A549 (cell line): ENCODE data around the gene FOXO1. TPM values are rescaled to one million over a fixed set of nuclear protein-coding genes. Genes with fewer than 3 reads are reported as not detected.

Experiments used
- ATAC-seq, 2 experiments: fragments of 200-7000 bp in 1 of 2; fragments of >200 bp in 1 of 2; cut with Nextera tagmentation in 1 of 2; cut with Tn5 transposase in 1 of 2; 3 replicates each; pipeline versions ENCODE4 v1.8.0 to v1.9.1; 2018 to 2020; ENCODE audit warnings: mild to moderate bottlenecking in 1 of 2, moderate library complexity in 1 of 2
- CTCF ChIA-PET: fragments of 300-600 bp; sonication (Branson Sonifier 250); formaldehyde crosslinking; extraction: SDS; loops from one replicate; lab custom pipeline; 2021; ENCODE audit warnings: antibody characterized with exemption, inconsistent platforms; lab: Yijun Ruan, JAX
- POLR2A ChIA-PET: fragments of 350-600 bp; formaldehyde crosslinking; extraction: SDS; loops from one replicate; lab custom pipeline; 2021; ENCODE audit warnings: antibody characterized with exemption, inconsistent platforms; lab: Yijun Ruan, JAX
- DNase-seq, 2 experiments: peaks; one replicate each; pipeline versions ENCODE4 v3.0.0 to v3.0.0-alpha.2; 2011 to 2016; ENCODE audit warnings: low read depth in 1 of 2, low spot score in 1 of 2
- FAIRE-seq: peaks from 2 replicates; lab custom pipeline; 2011; peaks lifted over from hg19 to GRCh38; lab: Jason Lieb, UNC
- H3K27ac ChIP-seq, 2 experiments: fragments of >200 bp; sonication (Bioruptor Twin); formaldehyde crosslinking; 3 replicates each; pipeline ENCODE4 v1.5.1; 2016 to 2017
- H3K4me1 ChIP-seq: fragments of >200 bp; sonication (Bioruptor Twin); formaldehyde crosslinking; 3 replicates; pipeline ENCODE4 v1.6.1; 2016
- H3K4me2 ChIP-seq: fragments of >200 bp; sonication (Bioruptor Twin); formaldehyde crosslinking; 3 replicates; pipeline ENCODE4 v1.6.1; 2016
- H3K4me3 ChIP-seq: fragments of >200 bp; sonication (Bioruptor Twin); formaldehyde crosslinking; 3 replicates; pipeline ENCODE4 v1.5.1; 2016
- H3K9me3 ChIP-seq: fragments of >200 bp; sonication (Bioruptor Twin); formaldehyde crosslinking; 3 replicates; pipeline ENCODE4 v1.6.1; 2016
- ATOH8 ChIP-seq: fragments of 250-450 bp; sonication (Bioruptor Pico); IDR thresholded peaks from 2 replicates; pipeline ENCODE4 v1.5.0; 2020; ENCODE audit warnings: low read depth, mild to moderate bottlenecking, moderate library complexity
- CEBPB ChIP-seq, 2 experiments: fragments of >200 bp in 1 of 2; sonication (Bioruptor Twin) in 1 of 2; formaldehyde crosslinking in 1 of 2; IDR thresholded peaks; 2 replicates each; pipeline ENCODE4 v1.6.1; 2012 to 2016
- CHD2 ChIP-seq: fragments of 150-350 bp; IDR thresholded peaks from 2 replicates; pipeline ENCODE4 v1.6.1; 2014; ENCODE audit warnings: low read length; ENCODE audit not compliant: partially characterized antibody
- E2F6 ChIP-seq: IDR thresholded peaks from 2 replicates; pipeline ENCODE4 v1.6.1; 2012; ENCODE audit warnings: low read depth, borderline replicate concordance
- EHF ChIP-seq: fragments of 250-450 bp; sonication (Bioruptor Pico); IDR thresholded peaks from 2 replicates; pipeline ENCODE4 v1.5.0; 2020; ENCODE audit warnings: mild to moderate bottlenecking
- EHMT2 ChIP-seq: fragments of 200-600 bp; sonication (generic); IDR thresholded peaks from 2 replicates; pipeline ENCODE4 v1.6.1; 2016; ENCODE audit warnings: antibody characterized with exemption, low read depth, mild to moderate bottlenecking, moderate library complexity
- EP300 ChIP-seq, 2 experiments: fragments of >200 bp; sonication (Bioruptor Twin); formaldehyde crosslinking; IDR thresholded peaks; 2 replicates in 1 of 2; 3 replicates in 1 of 2; pipeline ENCODE4 v1.6.1; 2016 to 2017
- FOXS1 ChIP-seq: fragments of 250-450 bp; sonication (Bioruptor Pico); IDR thresholded peaks from 2 replicates; pipeline ENCODE4 v1.5.0; 2020; ENCODE audit warnings: mild to moderate bottlenecking, moderate library complexity
- HOXA7 ChIP-seq: fragments of 250-450 bp; sonication (Bioruptor Pico); IDR thresholded peaks from 2 replicates; pipeline ENCODE4 v1.5.0; 2020; ENCODE audit warnings: mild to moderate bottlenecking, moderate library complexity
- HOXB13 ChIP-seq: fragments of 250-450 bp; sonication (Bioruptor Pico); IDR thresholded peaks from 2 replicates; pipeline ENCODE4 v1.5.0; 2020; ENCODE audit warnings: low read depth, mild to moderate bottlenecking, moderate library complexity
- HOXB5 ChIP-seq: fragments of 250-450 bp; sonication (Bioruptor Pico); IDR thresholded peaks from 2 replicates; pipeline ENCODE4 v1.5.0; 2020; ENCODE audit warnings: mild to moderate bottlenecking, moderate library complexity
- JUN ChIP-seq, 2 experiments: fragments of >200 bp; sonication (Bioruptor Twin); formaldehyde crosslinking; IDR thresholded peaks; 2 replicates in 1 of 2; 3 replicates in 1 of 2; pipeline ENCODE4 v1.6.1; 2016 to 2017
- JUNB ChIP-seq: fragments of >200 bp; sonication (Bioruptor Twin); formaldehyde crosslinking; IDR thresholded peaks from 2 replicates; pipeline ENCODE4 v1.6.1; 2016
- KDM5A ChIP-seq: fragments of 200-600 bp; sonication (generic); IDR thresholded peaks from 2 replicates; pipeline ENCODE4 v1.6.1; 2016; ENCODE audit warnings: antibody characterized with exemption, mild to moderate bottlenecking
- MAZ ChIP-seq: fragments of 150-350 bp; IDR thresholded peaks from 2 replicates; pipeline ENCODE4 v1.6.1; 2014; ENCODE audit warnings: antibody characterized with exemption, low read depth, low read length, borderline replicate concordance
- MYC ChIP-seq: IDR thresholded peaks from 2 replicates; pipeline ENCODE4 v1.6.1; 2012; ENCODE audit warnings: mild to moderate bottlenecking, inconsistent platforms, low read length, improper control_type of control experiment, borderline replicate concordance
- NFE2L2 ChIP-seq: fragments of 150-350 bp; conservative IDR thresholded peaks from 2 replicates; pipeline ENCODE4 v1.6.1; 2014; ENCODE audit warnings: low read length
- NR3C1 ChIP-seq: fragments of >200 bp; sonication (Bioruptor Twin); formaldehyde crosslinking; IDR thresholded peaks from 3 replicates; pipeline ENCODE4 v1.6.1; 2017
- PHF8 ChIP-seq: fragments of 200-600 bp; sonication (generic); IDR thresholded peaks from 2 replicates; pipeline ENCODE4 v1.6.1; 2016; ENCODE audit warnings: low read depth, mild to moderate bottlenecking, antibody characterized with exemption, moderate library complexity, borderline replicate concordance
- POLR2A ChIP-seq: IDR thresholded peaks from 2 replicates; pipeline ENCODE4 v1.6.1; 2012; ENCODE audit warnings: mild to moderate bottlenecking, low read length
- RARB ChIP-seq: fragments of 250-450 bp; sonication (Bioruptor Pico); IDR thresholded peaks from 2 replicates; pipeline ENCODE4 v1.8.0; 2021; ENCODE audit warnings: mild to moderate bottlenecking, moderate library complexity
- REST ChIP-seq: fragments of 200-600 bp; sonication (generic); IDR thresholded peaks from 2 replicates; pipeline ENCODE4 v1.6.1; 2016; ENCODE audit warnings: antibody characterized with exemption, mild to moderate bottlenecking, moderate library complexity
- RFX5 ChIP-seq: fragments of 450-650 bp; IDR thresholded peaks from 2 replicates; pipeline ENCODE4 v1.7.1; 2014; ENCODE audit warnings: antibody characterized with exemption, mild to moderate bottlenecking, moderate library complexity
- SREBF2 ChIP-seq: fragments of 450-650 bp; IDR thresholded peaks from 2 replicates; pipeline ENCODE4 v1.6.1; 2014; ENCODE audit warnings: mild to moderate bottlenecking, moderate library complexity
- TP53 ChIP-seq: fragments of 250-450 bp; sonication (Bioruptor Pico); IDR thresholded peaks from 2 replicates; pipeline ENCODE4 v1.5.0; 2021; ENCODE audit warnings: mild to moderate bottlenecking, moderate library complexity
- USF2 ChIP-seq: fragments of 450-650 bp; IDR thresholded peaks from 2 replicates; pipeline ENCODE4 v1.6.1; 2014; ENCODE audit warnings: antibody characterized with exemption
- ZC3H11A ChIP-seq: fragments of 450-650 bp; IDR thresholded peaks from 2 replicates; pipeline ENCODE4 v1.6.1; 2014; ENCODE audit warnings: antibody characterized with exemption, mild to moderate bottlenecking
- ZNF302 ChIP-seq: fragments of 250-450 bp; sonication (Bioruptor Pico); IDR thresholded peaks from 2 replicates; pipeline ENCODE4 v1.9.0; 2021; ENCODE audit warnings: inconsistent platforms, mild to moderate bottlenecking, moderate library complexity
- WGBS: methylation state at CpG from one replicate; pipeline ENCODE4 v1.1.6; 2017; ENCODE audit errors: missing lambda C conversion rate; 5-methylcytosine and 5-hydroxymethylcytosine counted together
- polyA plus RNA-seq, 4 experiments: library from polyadenylated mRNA; depleted of rRNA in 3 of 4; stranded (reverse); fragments of >200 nt; fragmentation: RNase III in 1 of 4; extraction: RNeasy Plus Mini Kit Qiagen cat#74134 plus additional on column Dnase treatment in 1 of 4; gene quantifications; 2 replicates in 3 of 4; 3 replicates in 1 of 4; pipeline ENCODE4 v1.2.3, GENCODE V29; 2011 to 2017
- TF ChIP-seq, protein P1 (sequence below): IDR thresholded peaks from 2 replicates; pipeline ENCODE4 v1.6.1; 2012
- TF ChIP-seq, protein P2 (sequence below): fragments of >200 bp; sonication (Bioruptor Twin); formaldehyde crosslinking; IDR thresholded peaks from 2 replicates; pipeline ENCODE4 v1.6.1; 2016
- TF ChIP-seq, protein P3 (sequence below): fragments of 250-450 bp; sonication (Bioruptor Pico); IDR thresholded peaks from 2 replicates; pipeline ENCODE4 v1.5.0; 2021; ENCODE audit warnings: mild to moderate bottlenecking, moderate library complexity, borderline replicate concordance

FOXO1 gene
- polyA plus RNA-seq, 2 of the 4 experiments (the other 2 are of a cell fraction): 2.2 to 3.6 TPM

GRCh38 chr13:40582531-40582930, 83.9 kb downstream of the FOXO1 start:
- H3K27ac ChIP-seq: no peak overlapping the region
- POLR2A ChIA-PET: no interaction called here
- no peak for FAIRE-seq

DNA sequence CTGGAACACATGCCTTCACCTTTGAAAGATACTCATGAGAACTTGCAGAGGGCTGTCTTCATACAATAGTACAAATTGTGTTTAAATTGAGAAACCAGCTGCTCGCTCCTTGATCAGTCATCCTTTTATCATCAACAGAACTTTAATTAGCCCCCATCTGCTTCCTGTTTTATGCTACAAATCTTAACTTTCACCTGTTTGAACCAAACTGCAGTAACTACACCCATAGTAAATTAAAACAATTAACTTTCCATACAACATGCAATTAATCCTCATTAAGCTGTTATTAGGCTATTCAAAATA, 85.2 kb downstream of the FOXO1 start:
- WGBS: 100% methylated on average over 1 of the region's 1 CpG
- H3K4me3 ChIP-seq: no peak overlapping the region

More at GRCh38 chr13:40582531-40582930, 83.9 kb downstream of the FOXO1 start:
- TF ChIP-seq KDM5A (no peak), SREBF2 (no peak), ZNF302 (CRISPR knock-in tag) (no peak), EHMT2 (no peak), EP300 (IDR thresholded peaks at IDR 0.05) (no peak), CHD2 (no peak), EHF (CRISPR knock-in tag) (no peak), RARB (no peak), POLR2A (no peak), MYC (no peak), NR3C1 (no peak), HOXB5 (CRISPR knock-in tag) (no peak), JUN (IDR thresholded peaks at IDR 0.05) (no peak), JUNB (no peak), ATOH8 (no peak)
- TF ChIP-seq, protein P1, sequence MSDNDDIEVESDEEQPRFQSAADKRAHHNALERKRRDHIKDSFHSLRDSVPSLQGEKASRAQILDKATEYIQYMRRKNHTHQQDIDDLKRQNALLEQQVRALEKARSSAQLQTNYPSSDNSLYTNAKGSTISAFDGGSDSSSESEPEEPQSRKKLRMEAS: no peak
- TF ChIP-seq, protein P2, sequence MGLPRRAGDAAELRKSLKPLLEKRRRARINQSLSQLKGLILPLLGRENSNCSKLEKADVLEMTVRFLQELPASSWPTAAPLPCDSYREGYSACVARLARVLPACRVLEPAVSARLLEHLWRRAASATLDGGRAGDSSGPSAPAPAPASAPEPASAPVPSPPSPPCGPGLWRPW: no peak
- CTCF ChIA-PET: no interaction called here
- DNase-seq: no peak
- peaks cover 9% of the 10 kb centered on the region; the same call in 1 of the 3 replicates for H3K9me3 ChIP-seq
- no peak for ATAC-seq
- no peak overlapping the region for H3K4me2 ChIP-seq
- no peaks in the 10 kb centered on the region for H3K4me1 ChIP-seq
- no peak overlapping the region for H3K4me3 ChIP-seq
- 96% methylated on average over 2 of the region's 2 CpGs for WGBS

More for the DNA sequence above, 85.2 kb downstream of the FOXO1 start:
- ChIA-PET CTCF (no interaction called here), POLR2A (no interaction called here)
- Histone ChIP-seq H3K27ac (no peak overlapping the region), H3K4me1 (no peaks in the 10 kb centered on the region), H3K9me3 (peaks cover 9% of the 10 kb centered on the region; the same call in 1 of the 3 replicates), H3K4me2 (no peak overlapping the region)
- ATAC-seq (no peak), DNase-seq (no peak), FAIRE-seq (no peak)
- TF ChIP-seq USF2: no peak
- no peak for TF ChIP-seq ZNF302 (CRISPR knock-in tag)
- no peak for TF ChIP-seq JUNB
- TF ChIP-seq E2F6: no peak
- no peak for TF ChIP-seq MYC
- TF ChIP-seq TP53 (CRISPR knock-in tag): no peak
- TF ChIP-seq RFX5: no peak
- no peak for TF ChIP-seq PHF8
- no peak for TF ChIP-seq CEBPB (IDR thresholded peaks at IDR 0.05)
- TF ChIP-seq, protein P3, sequence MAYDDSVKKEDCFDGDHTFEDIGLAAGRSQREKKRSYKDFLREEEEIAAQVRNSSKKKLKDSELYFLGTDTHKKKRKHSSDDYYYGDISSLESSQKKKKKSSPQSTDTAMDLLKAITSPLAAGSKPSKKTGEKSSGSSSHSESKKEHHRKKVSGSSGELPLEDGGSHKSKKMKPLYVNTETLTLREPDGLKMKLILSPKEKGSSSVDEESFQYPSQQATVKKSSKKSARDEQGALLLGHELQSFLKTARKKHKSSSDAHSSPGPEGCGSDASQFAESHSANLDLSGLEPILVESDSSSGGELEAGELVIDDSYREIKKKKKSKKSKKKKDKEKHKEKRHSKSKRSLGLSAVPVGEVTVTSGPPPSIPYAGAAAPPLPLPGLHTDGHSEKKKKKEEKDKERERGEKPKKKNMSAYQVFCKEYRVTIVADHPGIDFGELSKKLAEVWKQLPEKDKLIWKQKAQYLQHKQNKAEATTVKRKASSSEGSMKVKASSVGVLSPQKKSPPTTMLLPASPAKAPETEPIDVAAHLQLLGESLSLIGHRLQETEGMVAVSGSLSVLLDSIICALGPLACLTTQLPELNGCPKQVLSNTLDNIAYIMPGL (CRISPR knock-in tag): no peak
- no peak for TF ChIP-seq MAZ
- no peak for TF ChIP-seq REST
- TF ChIP-seq HOXB13 (CRISPR knock-in tag): no peak
- no peak for TF ChIP-seq SREBF2
- TF ChIP-seq FOXS1 (CRISPR knock-in tag): no peak
- TF ChIP-seq HOXA7 (CRISPR knock-in tag): no peak
- TF ChIP-seq RARB: no peak
- no peak for TF ChIP-seq ZC3H11A
- no peak for TF ChIP-seq NFE2L2
